GM19395 (cell line): ENCODE data around the gene C7orf25.

Experiments used
- ATAC-seq: cut with Tn5 transposase; IDR thresholded peaks from one replicate; pipeline ENCODE4 v1.9.1; 2021; ENCODE audit warnings: mild to moderate bottlenecking, moderate library complexity; ENCODE audit not compliant: unreplicated experiment

The C7orf25 gene

GRCh38 chr7:42911454-42912447 lies at the start of gene C7orf25:
TSS of gene C7orf25 (minus strand) at chr7:42912070. CDS start at chr7:42910900, 1,170 bp downstream.
- peak; percentile 90 for ATAC-seq

GRCh38 chr7:42961170-42961569 lies 49.3 kb upstream of the C7orf25 start:
- ATAC-seq, result no peak

- no peak for ATAC-seq
Observed at GRCh38 chr7:42960762-42961161, 48.9 kb upstream of the C7orf25 start.

GRCh38 chr7:42959549-42959948 lies 47.7 kb upstream of the C7orf25 start:
- no peak for ATAC-seq

- no peak for ATAC-seq
Observed at GRCh38 chr7:42956062-42956461, 44.2 kb upstream of the C7orf25 start.

GRCh38 chr7:42953994-42954393 lies 42.1 kb upstream of the C7orf25 start:
- ATAC-seq, result no peak

GRCh38 chr7:42952328-42952727 lies 40.5 kb upstream of the C7orf25 start:
- no peak for ATAC-seq

GRCh38 chr7:42950417-42950816 lies 38.5 kb upstream of the C7orf25 start:
- ATAC-seq, result no peak

GRCh38 chr7:42947521-42947920 lies 35.7 kb upstream of the C7orf25 start:
- ATAC-seq, result no peak

- ATAC-seq, result no peak
Observed at GRCh38 chr7:42946627-42946950, 34.7 kb upstream of the C7orf25 start.

GRCh38 chr7:42945821-42946626 lies 34.2 kb upstream of the C7orf25 start:
- ATAC-seq, result peak; percentile 70

- no peak for ATAC-seq
Observed at GRCh38 chr7:42940985-42941847, 29.3 kb upstream of the C7orf25 start.

- no peak for ATAC-seq
Observed at GRCh38 chr7:42939457-42940240, 27.8 kb upstream of the C7orf25 start.

- ATAC-seq, result peak; percentile 17
Observed at GRCh38 chr7:42935861-42936260, 24.0 kb upstream of the C7orf25 start.

GRCh38 chr7:42934291-42934690 lies 22.4 kb upstream of the C7orf25 start:
- ATAC-seq, result no peak

- ATAC-seq, result no peak
Observed at GRCh38 chr7:42932811-42933591, 21.1 kb upstream of the C7orf25 start.

- peak; percentile 99 for ATAC-seq
Observed at GRCh38 chr7:42931834-42932651, 20.2 kb upstream of the C7orf25 start, which contains the start of the genes MRPL32 and PSMA2. TSS of gene MRPL32 (plus strand) at chr7:42932376. CDS start at chr7:42932387, 11 bp downstream. TSS of gene PSMA2 (minus strand) at chr7:42932174. CDS start at chr7:42932158, 16 bp downstream.

- ATAC-seq, result no peak
Observed at GRCh38 chr7:42931447-42931833, 19.6 kb upstream of the C7orf25 start.
